ENCODE measurements around the gene SMARCB1.

- no peak for TF ChIP-seq EZH2 (optimal IDR thresholded peaks at IDR 0.05; ENCODE audit: low read depth, low read length)
- TF ChIP-seq CTCF (IDR thresholded peaks at IDR 0.05; ENCODE audit: low read length) = no peak
Observed at GRCh38 chr22:23831261-23831660, 44.5 kb downstream of the SMARCB1 start.
